Stimulated activated CD8-positive, alpha-beta memory T cell treated with anti-CD3 and anti-CD28 coated beads, Interleukin-12 subunit alpha, Interleukin-12 subunit beta, amount 100 ng/mL, for 24 hours (primary cell): ENCODE measurements around the gene SIX5.
A peak's percentile ranks its signal among the peaks of the same experiment; 100 is the strongest.

Experiments
- DNase-seq: peaks from one replicate; pipeline ENCODE4 v3.0.0-alpha.2; 2020; ENCODE audit errors: extremely low read depth

The SIX5 gene

GRCh38 chr19:45792470-45793177, 23.6 kb upstream of the SIX5 start, which contains the start of gene DMWD:
Gene DMWD, minus strand, starts transcription at chr19:45792845. Its CDS starts 89 bp downstream, at chr19:45792756.
- peak; percentile 99 for DNase-seq

GRCh38 chr19:45791744-45792469, 22.9 kb upstream of the SIX5 start:
- DNase-seq = no peak

DNA sequence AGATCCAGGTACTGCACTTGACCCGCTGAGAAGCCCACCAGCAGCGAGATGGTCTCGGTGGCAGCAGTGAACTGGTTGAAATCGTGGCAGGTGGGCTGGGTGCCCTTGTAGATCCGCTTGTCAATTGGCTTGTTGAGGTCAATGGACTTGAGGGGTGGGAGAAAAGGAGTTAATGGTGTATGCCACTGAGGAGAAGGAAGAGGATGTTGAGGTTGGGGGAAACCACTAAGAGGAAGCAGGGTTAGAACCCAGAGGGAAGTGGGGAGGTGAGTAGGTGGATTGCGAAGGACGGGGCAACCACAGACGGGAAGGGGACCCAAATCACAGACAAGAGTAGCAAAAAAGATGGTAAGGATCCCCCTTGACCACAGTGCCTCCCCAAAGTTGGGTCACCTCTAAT, 21.9 kb upstream of the SIX5 start:
- DNase-seq = no peak

GRCh38 chr19:45789035-45789786, 20.2 kb upstream of the SIX5 start:
- DNase-seq = no peak

DNA sequence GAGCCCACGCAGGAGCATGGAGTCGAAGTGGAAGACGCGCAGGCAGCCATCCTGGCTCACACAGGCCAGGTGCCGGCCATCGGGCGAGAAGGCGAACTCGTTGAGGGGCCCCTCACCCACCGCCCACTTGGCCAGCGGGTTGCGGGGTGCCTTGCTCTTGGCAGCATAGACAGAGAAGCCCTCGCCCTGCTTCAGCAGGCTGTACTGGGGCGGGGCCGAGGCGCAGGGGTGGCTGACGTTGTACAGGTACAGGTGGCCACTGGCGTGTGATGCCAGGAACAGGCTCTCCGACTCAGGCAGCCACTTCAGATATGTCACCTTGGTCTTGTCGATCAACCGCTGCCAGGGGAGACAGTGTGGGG, 17.5 kb upstream of the SIX5 start:
- DNase-seq = no peak

DNA sequence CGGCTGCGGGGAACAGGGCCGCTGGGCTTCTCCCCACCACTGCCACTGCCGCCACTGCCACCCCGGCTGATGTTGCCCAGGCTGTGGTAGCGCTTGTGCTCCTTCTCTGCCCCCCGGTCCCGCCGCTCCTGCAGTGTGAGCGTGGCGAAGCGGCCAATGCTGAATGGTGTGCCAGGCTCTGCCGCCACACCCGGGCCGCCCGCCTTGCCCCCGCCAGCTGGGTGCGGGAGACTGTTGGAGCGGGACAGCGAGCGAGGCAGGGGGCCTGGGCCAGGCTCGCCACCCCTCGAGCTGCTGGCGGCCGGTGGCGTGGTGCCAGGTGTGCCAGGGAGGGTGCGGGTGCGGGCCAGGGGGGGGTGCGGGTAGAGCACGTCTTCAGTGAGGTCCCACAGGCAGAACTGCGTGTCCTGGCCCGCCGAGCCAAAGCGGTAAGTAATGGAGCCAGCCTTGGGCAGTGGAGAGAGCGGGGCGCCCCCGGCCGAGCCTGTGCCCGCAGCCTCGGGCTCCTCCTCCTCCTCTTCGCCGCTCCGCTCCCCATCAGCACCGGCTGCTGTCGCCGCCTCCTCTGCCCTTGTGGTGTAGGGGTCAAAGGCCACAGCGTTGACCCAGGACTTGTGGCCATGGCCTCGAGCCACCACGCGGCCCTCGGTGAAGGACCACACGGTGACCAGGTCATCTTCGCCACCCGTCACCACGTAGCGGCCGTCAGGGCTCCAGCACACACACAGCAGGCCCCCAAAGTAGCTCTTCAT, 16.9 kb upstream of the SIX5 start:
- no peak for DNase-seq

GRCh38 chr19:45785097-45785496, 16.0 kb upstream of the SIX5 start:
- DNase-seq = no peak

GRCh38 chr19:45784096-45784495, 15.0 kb upstream of the SIX5 start:
- no peak for DNase-seq

- no peak for DNase-seq
Observed at GRCh38 chr19:45782820-45783785, 14.1 kb upstream of the SIX5 start.

GRCh38 chr19:45782162-45782691, 13.2 kb upstream of the SIX5 start, which contains the start of gene DMPK:
Gene DMPK, minus strand, starts transcription at chr19:45782490. Its CDS starts 138 bp downstream, at chr19:45782352.
- no peak for DNase-seq

DNA sequence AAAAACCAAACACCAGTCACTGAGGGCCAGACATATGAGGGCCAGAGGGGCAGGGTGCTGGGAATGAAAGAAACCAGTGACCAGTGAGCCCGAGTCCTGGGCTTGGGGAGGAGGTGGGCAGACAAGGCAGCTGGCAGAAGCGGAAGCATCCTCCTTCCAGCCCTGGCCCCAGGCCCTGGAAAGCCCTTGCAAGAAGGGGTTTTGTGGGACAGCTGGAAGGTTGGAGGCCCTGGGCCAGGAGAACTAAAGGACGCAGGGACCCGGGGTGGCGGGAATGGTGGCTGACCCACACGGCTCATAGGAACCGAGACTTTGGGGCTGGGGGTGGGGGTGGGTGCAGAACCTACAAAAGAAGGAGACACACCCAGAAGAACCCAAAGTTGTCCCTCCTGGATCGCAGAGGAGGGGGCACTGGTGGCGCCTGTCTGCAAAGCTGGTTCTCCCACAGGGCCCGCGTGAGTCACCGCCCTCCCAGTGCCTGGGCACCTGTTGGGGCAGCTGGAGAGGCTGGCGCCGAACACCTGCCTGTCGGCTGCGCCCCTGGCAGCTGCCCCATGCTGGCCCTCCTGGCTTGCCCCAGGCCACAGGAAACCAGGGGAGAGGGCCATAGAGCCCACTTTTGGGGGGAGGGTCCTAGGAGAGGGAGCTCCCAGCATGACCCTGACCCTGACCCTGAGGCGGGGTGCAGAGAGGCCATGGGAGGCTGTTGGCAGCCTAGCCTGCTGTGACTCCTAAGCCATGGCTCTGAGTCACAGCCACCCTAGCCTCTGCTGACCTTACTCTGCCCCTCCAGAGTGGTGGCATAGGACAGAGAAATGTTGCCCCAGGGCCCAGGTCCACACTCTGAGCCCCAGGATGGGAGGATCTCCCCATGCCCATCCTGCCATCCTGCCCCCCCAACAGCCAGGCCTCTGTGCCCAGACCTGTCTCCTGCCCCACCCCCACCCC, 12.4 kb upstream of the SIX5 start:
- DNase-seq = no peak

DNA sequence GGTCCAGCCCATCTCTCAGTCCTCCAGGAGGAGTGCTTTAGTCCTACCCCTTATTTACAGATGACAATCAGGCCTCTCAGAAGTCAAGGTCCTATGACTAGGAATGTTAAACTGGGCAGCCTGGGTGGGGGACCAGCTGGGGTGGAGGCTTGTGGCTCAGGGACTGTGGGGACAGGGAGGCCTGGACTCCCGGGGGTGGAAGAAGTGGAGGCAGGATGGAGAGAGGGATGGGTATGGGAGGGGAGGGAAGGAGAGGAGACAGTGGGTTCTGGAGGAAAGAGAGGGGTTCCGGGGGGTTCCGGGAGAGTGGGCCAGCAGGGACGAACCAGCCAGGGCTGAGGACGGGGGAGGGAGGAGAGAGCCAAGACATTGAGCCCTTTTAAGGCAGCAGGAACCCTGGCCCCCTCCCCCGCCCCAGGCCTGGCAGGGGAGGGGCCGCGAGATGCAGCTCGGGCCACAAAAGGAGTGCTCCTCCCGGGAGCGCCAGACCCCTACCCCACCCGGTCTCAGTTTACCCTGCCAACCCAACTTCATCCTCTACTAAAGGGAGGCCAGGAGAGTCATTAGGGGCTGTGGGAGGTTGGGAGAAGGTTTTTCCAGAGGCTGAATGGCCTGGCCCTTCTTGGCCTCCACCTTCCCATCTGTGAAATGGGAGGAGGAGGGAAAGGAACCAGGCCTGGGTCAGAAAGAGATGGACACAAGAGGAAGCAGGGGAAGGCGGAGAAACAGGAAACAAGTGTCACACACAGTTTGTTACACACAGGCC, 11.6 kb upstream of the SIX5 start:
- DNase-seq = no peak

DNA sequence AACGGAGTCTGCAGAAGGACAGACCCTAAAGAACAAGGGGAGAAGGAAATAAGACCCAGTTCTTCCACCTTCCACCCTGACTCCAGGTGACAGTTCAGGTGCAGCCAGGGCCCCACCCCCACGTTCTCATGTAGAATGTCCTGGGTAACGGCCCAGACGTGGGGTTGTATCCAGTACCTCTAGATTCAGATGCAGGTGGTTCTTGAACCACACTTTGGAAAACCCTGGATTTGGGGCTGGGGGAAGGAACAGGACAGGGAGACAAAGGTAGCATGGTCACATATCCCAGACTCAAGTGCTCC, 11.0 kb upstream of the SIX5 start:
- DNase-seq = no peak

DNA sequence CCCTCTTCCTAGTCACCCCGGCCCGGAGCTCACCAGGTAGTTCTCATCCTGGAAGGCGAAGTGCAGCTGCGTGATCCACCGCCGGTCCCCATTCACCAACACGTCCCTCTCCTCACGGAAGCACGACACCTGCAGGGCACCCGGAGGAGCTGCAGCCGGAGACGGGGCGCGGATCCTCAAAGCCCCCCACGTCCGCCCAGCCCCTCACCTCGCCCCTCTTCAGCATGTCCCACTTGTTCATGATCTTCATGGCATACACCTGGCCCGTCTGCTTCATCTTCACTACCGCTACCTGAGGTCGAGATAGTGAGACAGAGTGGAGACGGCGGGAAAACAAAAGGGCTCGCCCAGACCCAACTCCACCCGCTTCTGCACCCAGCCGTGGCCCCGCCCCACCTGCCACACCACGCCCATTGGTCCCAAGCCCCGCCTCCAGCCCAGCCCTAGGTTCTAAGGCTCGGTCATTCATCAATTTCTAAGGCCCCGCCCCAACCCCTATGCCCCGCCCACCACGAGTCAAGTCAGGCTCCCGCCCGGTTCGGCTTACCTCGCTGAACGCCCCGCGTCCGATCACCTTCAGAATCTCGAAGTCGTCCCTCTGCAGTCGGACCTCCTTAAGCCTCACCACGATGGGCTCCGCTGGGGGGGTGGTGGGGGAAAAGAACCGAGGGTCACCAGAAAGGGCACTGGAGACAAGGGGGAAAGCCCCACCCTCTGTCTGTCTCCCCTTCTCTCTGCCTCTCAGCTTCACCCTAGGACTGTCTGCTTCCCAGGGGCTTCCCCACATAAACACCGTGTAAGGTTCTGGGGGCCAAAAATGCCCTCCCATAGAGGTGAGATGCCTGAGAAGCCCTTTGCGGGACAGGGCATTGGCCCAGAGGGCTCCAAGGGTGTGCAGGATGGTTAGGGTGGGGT, 10.4 kb upstream of the SIX5 start:
- peak; percentile 74 for DNase-seq

DNA sequence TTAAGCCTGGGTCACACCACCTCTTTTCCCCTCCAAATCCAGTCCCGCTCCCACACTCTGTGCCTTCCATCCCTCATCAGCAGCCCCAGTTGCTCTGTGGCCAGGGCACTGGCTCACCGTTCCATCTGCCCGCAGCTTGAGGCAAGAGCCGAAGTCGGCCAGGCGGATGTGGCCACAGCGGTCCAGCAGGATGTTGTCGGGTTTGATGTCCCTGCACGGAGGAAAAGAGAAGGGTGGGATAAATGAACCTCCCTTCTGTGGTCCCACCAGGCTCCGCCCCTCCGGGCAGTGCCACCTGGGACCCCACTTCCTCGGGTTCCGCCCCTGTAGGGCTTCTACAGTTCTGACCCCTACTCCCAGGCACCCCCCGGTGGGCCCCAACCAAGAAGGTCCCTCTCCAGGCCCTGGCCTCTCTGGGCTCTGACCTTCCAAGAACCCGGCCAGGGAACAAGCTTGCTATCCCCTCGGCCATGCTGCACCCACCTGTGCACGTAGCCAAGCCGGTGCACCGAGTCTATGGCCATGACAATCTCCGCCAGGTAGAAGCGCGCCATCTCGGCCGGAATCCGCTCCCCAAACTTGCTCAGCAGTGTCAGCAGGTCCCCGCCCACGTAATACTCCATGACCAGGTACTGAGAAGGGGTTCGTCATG, 9.1 kb upstream of the SIX5 start:
- no peak for DNase-seq

- DNase-seq = no peak
Observed at GRCh38 chr19:45777395-45777961, 8.4 kb upstream of the SIX5 start.

- no peak for DNase-seq
Observed at GRCh38 chr19:45774765-45775164, 5.7 kb upstream of the SIX5 start.
